Stomach smooth muscle (tissue), 2 donors: Measurements from ENCODE around the gene ATP13A2.

Source experiments
- H3K27ac ChIP-seq: one replicate; pipeline ENCODE4 v1.7.0; 2013; ENCODE audit warnings: mild to moderate bottlenecking, low read length, inconsistent platforms
- H3K27me3 ChIP-seq, 2 donors: one replicate each; pipeline ENCODE4 v1.7.0; 2013; ENCODE audit warnings: low read length in 2 of 2; ENCODE audit not compliant: insufficient read depth in 2 of 2, control insufficient read depth in 1 of 2
- H3K36me3 ChIP-seq, 2 donors: one replicate each; pipeline ENCODE4 v1.7.0; 2013; ENCODE audit warnings: low read length in 2 of 2; ENCODE audit not compliant: control insufficient read depth in 2 of 2, insufficient read depth in 2 of 2
- H3K4me1 ChIP-seq: one replicate; pipeline ENCODE4 v1.7.0; 2013; ENCODE audit warnings: low read length; ENCODE audit not compliant: control insufficient read depth, insufficient read depth
- H3K4me3 ChIP-seq, 2 donors: one replicate each; pipeline ENCODE4 v1.7.0; 2013; ENCODE audit warnings: low read length in 2 of 2
- H3K9ac ChIP-seq, 2 donors: one replicate each; pipeline ENCODE4 v1.7.0; 2013; ENCODE audit warnings: low read length in 2 of 2, mild to moderate bottlenecking in 1 of 2
- H3K9me3 ChIP-seq, 2 donors: one replicate each; pipeline ENCODE4 v1.7.0; 2013; ENCODE audit warnings: low read length in 2 of 2; ENCODE audit not compliant: control insufficient read depth in 2 of 2
- donor health status: healthy.
- donor health status: Pancreatic carcinoma.

Gene ATP13A2

GRCh38 chr1:16978567-16979474 lies 32.9 kb downstream of the ATP13A2 start:
- Histone ChIP-seq H3K36me3 (no peaks in the 10 kb centered on the region), H3K4me1 (peaks cover 11% of the 10 kb centered on the region), H3K4me3 (peak overlapping the region; percentile 4 to 61), H3K9ac (no peak overlapping the region), H3K27me3 (peaks cover 11 to 18% of the 10 kb centered on the region in 2 donors), H3K9me3 (no peaks in the 10 kb centered on the region), H3K27ac (peak overlapping the region; percentile 18)

- no peak overlapping the region for H3K9ac ChIP-seq
- H3K36me3 ChIP-seq = no peaks in the 10 kb centered on the region
- no peak overlapping the region for H3K27ac ChIP-seq
- no peaks in the 10 kb centered on the region for H3K9me3 ChIP-seq
- peaks cover 11% of the 10 kb centered on the region for H3K4me1 ChIP-seq
- no peak overlapping the region for H3K4me3 ChIP-seq
- peaks cover 11 to 18% of the 10 kb centered on the region in 2 donors for H3K27me3 ChIP-seq
Observed at GRCh38 chr1:16978139-16978538, 33.6 kb downstream of the ATP13A2 start.

GRCh38 chr1:16977377-16977776 lies 34.4 kb downstream of the ATP13A2 start:
- Histone ChIP-seq H3K4me1 (peaks cover 11% of the 10 kb centered on the region), H3K9me3 (no peaks in the 10 kb centered on the region), H3K27ac (no peak overlapping the region), H3K4me3 (no peak overlapping the region), H3K36me3 (no peaks in the 10 kb centered on the region), H3K9ac (no peak overlapping the region), H3K27me3 (peaks cover 11 to 18% of the 10 kb centered on the region in 2 donors)

- H3K4me3 ChIP-seq = no peak overlapping the region
- H3K27ac ChIP-seq = no peak overlapping the region
- peaks cover 11% of the 10 kb centered on the region for H3K4me1 ChIP-seq
- no peaks in the 10 kb centered on the region for H3K36me3 ChIP-seq
- H3K9me3 ChIP-seq = no peaks in the 10 kb centered on the region
- no peak overlapping the region for H3K9ac ChIP-seq
- peaks cover 11 to 18% of the 10 kb centered on the region in 2 donors for H3K27me3 ChIP-seq
Observed at GRCh38 chr1:16976966-16977365, 34.8 kb downstream of the ATP13A2 start.

DNA sequence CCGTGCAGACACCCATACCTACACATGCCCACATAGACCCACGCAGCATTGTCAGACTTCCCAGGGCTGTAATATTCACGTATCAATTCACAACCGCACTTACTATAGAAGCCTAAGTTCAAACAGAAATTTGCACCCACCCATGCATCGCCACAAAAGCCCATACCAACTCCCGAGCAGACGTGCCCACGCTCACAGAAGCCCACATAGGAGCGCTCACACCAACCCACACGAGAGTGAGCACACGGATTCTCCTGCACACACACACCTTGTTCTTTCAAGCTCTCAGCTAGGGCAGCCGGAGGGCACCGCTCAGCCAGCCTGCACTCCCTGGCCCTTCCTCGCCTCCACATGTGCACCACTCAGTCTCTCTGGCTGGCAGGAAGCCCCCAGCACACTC lies 35.9 kb downstream of the ATP13A2 start:
- no peaks in the 10 kb centered on the region for H3K9me3 ChIP-seq
- H3K27ac ChIP-seq = no peak overlapping the region
- no peak overlapping the region for H3K9ac ChIP-seq
- H3K4me1 ChIP-seq = peaks cover 14% of the 10 kb centered on the region
- H3K4me3 ChIP-seq = no peak overlapping the region
- H3K36me3 ChIP-seq = peaks cover 0 to 2% of the 10 kb centered on the region in 2 donors
- peaks cover 5 to 14% of the 10 kb centered on the region in 2 donors for H3K27me3 ChIP-seq

- no peak overlapping the region for H3K27ac ChIP-seq
- H3K36me3 ChIP-seq = peaks cover 0 to 5% of the 10 kb centered on the region in 2 donors
- peaks cover 2 to 8% of the 10 kb centered on the region in 2 donors for H3K27me3 ChIP-seq
- H3K9ac ChIP-seq = no peak overlapping the region
- no peaks in the 10 kb centered on the region for H3K9me3 ChIP-seq
- H3K4me3 ChIP-seq = no peak overlapping the region
- peaks cover 15% of the 10 kb centered on the region for H3K4me1 ChIP-seq
Observed at GRCh38 chr1:16975211-16975610, 36.5 kb downstream of the ATP13A2 start.

- no peak overlapping the region for H3K4me3 ChIP-seq
- H3K27me3 ChIP-seq = no peaks in the 10 kb centered on the region
- H3K9me3 ChIP-seq = no peaks in the 10 kb centered on the region
- H3K9ac ChIP-seq = no peak overlapping the region
- H3K36me3 ChIP-seq = peaks cover 0 to 8% of the 10 kb centered on the region in 2 donors
- H3K4me1 ChIP-seq = peaks cover 9% of the 10 kb centered on the region
- no peak overlapping the region for H3K27ac ChIP-seq
Observed at GRCh38 chr1:16973215-16973614, 38.5 kb downstream of the ATP13A2 start.

DNA sequence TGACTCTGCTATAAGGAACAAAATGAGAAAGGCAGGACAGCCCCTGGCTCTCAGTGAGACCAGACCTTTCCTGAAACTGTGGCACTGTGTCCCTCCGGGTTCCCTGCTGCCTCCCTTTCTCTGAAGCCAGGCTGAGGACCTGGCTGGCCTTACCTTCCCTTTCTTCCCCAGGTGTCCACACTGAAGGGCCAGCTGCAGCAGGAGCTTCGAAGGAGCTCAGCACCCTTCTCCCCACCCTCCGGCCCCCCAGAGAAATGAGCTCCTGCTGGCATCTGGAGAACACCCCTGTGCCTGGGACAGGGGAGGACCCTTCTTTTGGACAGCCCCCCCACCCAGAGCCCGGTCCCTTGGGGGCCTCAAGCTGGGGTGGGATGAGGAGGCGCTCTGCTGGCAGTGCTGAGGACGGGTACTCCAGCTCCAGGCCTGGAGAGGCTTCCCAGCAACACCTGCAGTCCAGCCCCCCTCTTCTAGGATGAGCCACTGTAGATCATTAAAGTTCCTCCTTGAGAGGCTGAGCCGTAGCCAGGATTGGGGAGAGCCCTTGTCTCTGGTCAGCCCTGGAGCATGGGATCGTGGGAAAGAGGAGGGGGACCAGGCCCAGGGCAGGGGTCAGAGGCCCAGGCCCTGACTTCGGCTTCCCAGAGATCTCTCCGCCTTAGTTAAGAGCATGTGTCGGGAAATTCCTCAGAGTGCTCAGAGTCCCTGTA lies 39.4 kb downstream of the ATP13A2 start:
- H3K27ac ChIP-seq = no peak overlapping the region

DNA sequence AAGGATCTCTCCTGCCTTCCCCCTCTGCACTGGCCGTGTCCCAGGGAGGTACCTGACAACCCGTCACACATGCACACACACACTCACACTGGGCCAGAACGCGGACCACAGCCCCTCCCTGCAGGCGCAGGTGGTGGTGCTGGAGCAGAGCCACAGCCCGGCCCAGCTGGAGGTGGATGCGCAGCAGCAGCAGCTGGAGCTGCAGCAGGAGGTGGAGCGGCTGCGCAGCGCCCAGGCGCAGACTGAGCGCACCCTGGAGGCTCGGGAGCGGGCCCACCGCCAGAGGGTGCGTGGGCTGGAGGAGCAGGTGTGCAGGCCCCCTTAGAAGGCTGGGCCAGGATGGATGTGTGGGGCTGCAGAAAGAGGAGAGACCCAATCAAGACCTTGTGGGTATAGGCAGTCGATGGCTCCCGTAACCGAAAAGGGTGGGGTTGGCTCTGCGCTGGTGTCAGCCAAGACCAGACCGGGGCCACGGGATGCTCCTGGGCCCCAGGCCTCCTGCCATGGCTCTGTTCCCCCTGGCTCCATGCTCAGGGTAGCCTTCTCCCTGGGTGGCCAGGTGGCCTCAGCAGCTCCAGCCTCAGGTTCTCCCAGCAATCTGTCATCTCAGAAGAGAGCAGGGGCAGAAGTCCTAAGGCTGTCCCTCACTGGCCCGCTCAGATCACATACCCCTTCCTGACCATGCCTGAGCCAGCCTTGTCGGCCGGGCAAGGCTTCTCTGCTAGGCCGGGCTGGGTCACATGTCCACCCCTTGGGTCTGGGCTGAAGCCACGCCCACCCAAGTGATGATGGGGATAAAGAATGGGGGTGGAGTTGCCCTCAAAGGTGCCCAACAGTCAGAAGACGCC lies 40.2 kb downstream of the ATP13A2 start:
- Histone ChIP-seq H3K27me3 (no peaks in the 10 kb centered on the region), H3K4me3 (no peak overlapping the region), H3K4me1 (peaks cover 20% of the 10 kb centered on the region), H3K36me3 (peaks cover 0 to 10% of the 10 kb centered on the region in 2 donors), H3K9ac (no peak overlapping the region), H3K27ac (no peak overlapping the region), H3K9me3 (no peaks in the 10 kb centered on the region)

More for the DNA sequence above, 39.4 kb downstream of the ATP13A2 start:
- H3K4me1 ChIP-seq = peaks cover 13% of the 10 kb centered on the region
- H3K9ac ChIP-seq = no peak overlapping the region
- peaks cover 0 to 10% of the 10 kb centered on the region in 2 donors for H3K36me3 ChIP-seq
- H3K9me3 ChIP-seq = no peaks in the 10 kb centered on the region
- H3K27me3 ChIP-seq = no peaks in the 10 kb centered on the region
- H3K4me3 ChIP-seq = no peak overlapping the region

DNA sequence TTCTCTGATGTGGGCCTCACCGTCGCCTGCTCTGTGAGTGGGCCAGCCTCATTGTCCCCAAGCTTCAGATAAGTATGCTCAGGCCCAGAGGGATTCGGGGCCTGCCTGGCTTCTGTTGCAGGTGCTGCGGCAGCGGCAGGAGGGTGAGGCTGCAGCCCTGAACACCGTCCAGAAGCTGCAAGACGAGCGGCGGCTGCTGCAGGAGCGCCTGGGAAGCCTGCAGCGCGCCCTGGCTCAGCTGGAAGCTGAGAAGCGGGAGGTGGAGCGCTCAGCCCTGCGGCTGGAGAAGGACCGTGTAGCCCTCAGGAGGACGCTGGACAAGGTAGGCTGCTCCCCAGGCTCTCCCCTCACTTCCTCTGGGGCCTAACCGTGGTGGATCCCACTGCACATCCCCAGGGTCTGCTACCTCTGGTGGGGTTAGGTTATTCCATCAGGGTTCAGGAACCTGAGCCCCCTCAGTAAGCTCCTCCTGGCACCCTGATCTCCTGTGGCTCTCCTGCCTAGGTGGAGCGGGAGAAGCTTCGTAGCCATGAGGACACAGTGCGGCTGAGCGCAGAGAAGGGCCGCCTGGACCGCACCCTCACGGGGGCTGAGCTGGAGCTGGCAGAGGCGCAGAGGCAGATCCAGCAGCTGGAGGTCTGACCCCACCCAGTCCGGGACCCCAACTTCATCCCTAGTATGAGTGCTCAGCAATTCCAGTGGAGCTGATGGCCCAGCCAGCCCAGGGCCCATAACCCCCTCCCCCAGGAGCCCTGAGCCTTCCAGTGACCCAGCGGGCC lies 41.4 kb downstream of the ATP13A2 start:
- Histone ChIP-seq H3K27me3 (no peaks in the 10 kb centered on the region), H3K9me3 (no peaks in the 10 kb centered on the region), H3K4me3 (no peak overlapping the region), H3K4me1 (peaks cover 23% of the 10 kb centered on the region), H3K9ac (no peak overlapping the region), H3K36me3 (peaks cover 5 to 21% of the 10 kb centered on the region in 2 donors), H3K27ac (no peak overlapping the region)
